ENCODE measurements around the gene TBPL1. TPM values are rescaled to one million over a fixed set of nuclear protein-coding genes. Genes with fewer than 3 reads are reported as not detected.

The TBPL1 gene
- total and polyA plus RNA-seq, 2 donors (not counting 1 experiment from before 2014, with no cell fraction given) = 23.3 to 29.6 TPM

GRCh38 chr6:133990321-133990720, 37.3 kb downstream of the TBPL1 start:
- Histone ChIP-seq H3K9ac (ENCODE audit: low read length) (no peak overlapping the region), H3K27ac (ENCODE audit: low read length in 2 of 2) (no peak overlapping the region), H3K4me3 (ENCODE audit: control extremely low read depth in 1 of 5, extremely low read depth in 1 of 5, insufficient read depth in 1 of 5, low read depth in 2 of 5, low read length in 4 of 5) (no peak overlapping the region), H4K20me1 (ENCODE audit: control insufficient read depth, insufficient read depth, low read length, poor library complexity, severe bottlenecking) (no peaks in the 10 kb centered on the region), H3K4me1 (ENCODE audit: control insufficient read depth in 2 of 2, insufficient read depth in 2 of 2, low read length in 2 of 2) (no peaks in the 10 kb centered on the region), H3K4me2 (replicated peaks; ENCODE audit: low read depth, low read length, poor library complexity, severe bottlenecking) (no peak overlapping the region), H3K79me2 (ENCODE audit: control insufficient read depth, insufficient read depth, low read length) (no peaks in the 10 kb centered on the region), H3K27me3 (replicated peaks in 1 of 4; ENCODE audit: control extremely low read depth in 1 of 4, control insufficient read depth in 3 of 4, insufficient read depth in 4 of 4, low read length in 3 of 4) (no peaks in the 10 kb centered on the region), H2AFZ (ENCODE audit: insufficient read depth, low read depth, low read length, poor library complexity, severe bottlenecking) (no peak overlapping the region), H3K36me3 (replicated peaks in 1 of 2; ENCODE audit: control extremely low read depth in 1 of 2, control insufficient read depth in 1 of 2, extremely low read depth in 1 of 2, insufficient read depth in 2 of 2, low read length in 1 of 2) (peaks cover 12 to 19% of the 10 kb centered on the region in 2 experiments), H3K9me3 (ENCODE audit: control extremely low read depth in 1 of 3, control insufficient read depth in 2 of 3, insufficient read depth in 1 of 3, low read length in 2 of 3) (no peaks in the 10 kb centered on the region)
- H3K27ac Mint-ChIP-seq = no peak overlapping the region
- no peak overlapping the region for H3K4me3 Mint-ChIP-seq
- ATAC-seq (ENCODE audit: low read depth) = no peak
- H3K27me3 Mint-ChIP-seq = no peaks in the 10 kb centered on the region
- H3K9me3 Mint-ChIP-seq (ENCODE audit: insufficient read depth) = no peaks in the 10 kb centered on the region
- ChIA-PET POLR2A (no interaction called here), CTCF (interaction anchor here (1.5 to 1.6 kb wide), 2 partner anchors 17 to 66 kb away, joined by 5 to 7 read pairs; no protein-coding TSS in a partner anchor)
- intact Hi-C loops (cut with micrococcal nuclease) = no loop called here
- no peaks in the 10 kb centered on the region for H3K4me1 Mint-ChIP-seq
- no CpG with 5 or more reads among the region's 1 CpG for WGBS (ENCODE audit: insufficient coverage)
- no peak for DNase-seq
- TF ChIP-seq EZH2 (IDR thresholded peaks at IDR 0.05; ENCODE audit: borderline replicate concordance, insufficient read depth, low read depth, low read length, poor library complexity, severe bottlenecking) (no peak), CTCF (IDR thresholded peaks at IDR 0.05) (no peak)

GRCh38 chr6:133991096-133991593, 38.1 kb downstream of the TBPL1 start:
- peaks cover 7 to 16% of the 10 kb centered on the region in 2 experiments for H3K36me3 ChIP-seq (replicated peaks in 1 of 2; ENCODE audit: control extremely low read depth in 1 of 2, control insufficient read depth in 1 of 2, extremely low read depth in 1 of 2, insufficient read depth in 2 of 2, low read length in 1 of 2)
- H3K9me3 ChIP-seq (ENCODE audit: control extremely low read depth in 1 of 3, control insufficient read depth in 2 of 3, insufficient read depth in 1 of 3, low read length in 2 of 3) = no peaks in the 10 kb centered on the region
- H3K79me2 ChIP-seq (ENCODE audit: control insufficient read depth, insufficient read depth, low read length) = no peaks in the 10 kb centered on the region
- H3K27ac ChIP-seq (ENCODE audit: low read length in 2 of 2) = no peak overlapping the region
- intact Hi-C loops (cut with micrococcal nuclease) = no loop called here
- no peaks in the 10 kb centered on the region for H3K9me3 Mint-ChIP-seq (ENCODE audit: insufficient read depth)
- H3K4me2 ChIP-seq (replicated peaks; ENCODE audit: low read depth, low read length, poor library complexity, severe bottlenecking) = no peak overlapping the region
- H4K20me1 ChIP-seq (ENCODE audit: control insufficient read depth, insufficient read depth, low read length, poor library complexity, severe bottlenecking) = no peaks in the 10 kb centered on the region
- no peak for ATAC-seq (ENCODE audit: low read depth)
- ChIA-PET CTCF (interaction anchor here (1.6 kb wide), 1 partner anchor 18 kb away, joined by 7 read pairs; no protein-coding TSS in a partner anchor), POLR2A (no interaction called here)
- no peak overlapping the region for H3K27ac Mint-ChIP-seq
- H3K9ac ChIP-seq (ENCODE audit: low read length) = no peak overlapping the region
- WGBS (ENCODE audit: insufficient coverage) = 100% methylated on average over 1 of the region's 2 CpGs
- no peaks in the 10 kb centered on the region for H3K27me3 Mint-ChIP-seq
- H3K4me3 Mint-ChIP-seq = no peak overlapping the region
- H3K4me1 ChIP-seq (ENCODE audit: control insufficient read depth in 2 of 2, insufficient read depth in 2 of 2, low read length in 2 of 2) = no peaks in the 10 kb centered on the region
- H3K4me3 ChIP-seq (ENCODE audit: control extremely low read depth in 1 of 5, extremely low read depth in 1 of 5, insufficient read depth in 1 of 5, low read depth in 2 of 5, low read length in 4 of 5) = no peak overlapping the region
- TF ChIP-seq CTCF (IDR thresholded peaks at IDR 0.05) = no peak
- no peaks in the 10 kb centered on the region for H3K27me3 ChIP-seq (replicated peaks in 1 of 4; ENCODE audit: control extremely low read depth in 1 of 4, control insufficient read depth in 3 of 4, insufficient read depth in 4 of 4, low read length in 3 of 4)
- H3K4me1 Mint-ChIP-seq = no peaks in the 10 kb centered on the region
- no peak for DNase-seq
- H2AFZ ChIP-seq (ENCODE audit: insufficient read depth, low read depth, low read length, poor library complexity, severe bottlenecking) = no peak overlapping the region

Measured in B cell (primary cell).